Measurements from ENCODE around the gene CNDP1.

Gene CNDP1

DNA sequence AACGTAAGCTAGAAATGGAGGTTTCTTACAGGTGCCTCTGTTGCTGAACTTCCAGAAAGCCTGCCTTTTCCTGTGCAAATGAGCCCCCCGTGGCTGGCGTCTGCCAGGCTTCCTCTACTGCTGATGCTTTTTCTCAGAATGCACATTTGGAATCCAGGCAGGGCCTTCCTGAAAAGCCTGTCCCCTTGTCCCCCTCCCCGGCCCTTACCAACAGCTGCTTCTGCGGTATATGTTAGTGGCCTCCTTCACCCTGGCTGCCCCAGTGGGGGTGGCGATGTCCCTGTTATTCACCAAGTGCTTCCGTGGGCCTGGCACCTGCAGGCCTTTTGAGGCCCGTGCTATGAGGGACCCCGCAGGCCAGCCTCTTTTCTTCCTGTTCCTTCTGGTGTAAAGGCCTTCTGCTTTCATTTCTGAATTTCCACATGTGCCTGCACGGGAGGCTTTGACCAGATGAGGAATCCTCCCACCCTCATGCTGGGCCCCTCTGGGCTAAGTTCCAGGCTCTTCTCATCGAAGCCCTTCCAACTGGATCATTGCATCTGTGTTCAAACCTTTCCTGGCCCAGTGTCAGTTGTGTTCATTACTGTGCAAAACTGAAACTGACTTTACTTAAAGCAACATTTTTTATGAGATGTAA is 27.7 kb upstream of the CNDP1 start:
- DNase-seq (ENCODE audit: low read depth, low spot score), result no peak

DNA sequence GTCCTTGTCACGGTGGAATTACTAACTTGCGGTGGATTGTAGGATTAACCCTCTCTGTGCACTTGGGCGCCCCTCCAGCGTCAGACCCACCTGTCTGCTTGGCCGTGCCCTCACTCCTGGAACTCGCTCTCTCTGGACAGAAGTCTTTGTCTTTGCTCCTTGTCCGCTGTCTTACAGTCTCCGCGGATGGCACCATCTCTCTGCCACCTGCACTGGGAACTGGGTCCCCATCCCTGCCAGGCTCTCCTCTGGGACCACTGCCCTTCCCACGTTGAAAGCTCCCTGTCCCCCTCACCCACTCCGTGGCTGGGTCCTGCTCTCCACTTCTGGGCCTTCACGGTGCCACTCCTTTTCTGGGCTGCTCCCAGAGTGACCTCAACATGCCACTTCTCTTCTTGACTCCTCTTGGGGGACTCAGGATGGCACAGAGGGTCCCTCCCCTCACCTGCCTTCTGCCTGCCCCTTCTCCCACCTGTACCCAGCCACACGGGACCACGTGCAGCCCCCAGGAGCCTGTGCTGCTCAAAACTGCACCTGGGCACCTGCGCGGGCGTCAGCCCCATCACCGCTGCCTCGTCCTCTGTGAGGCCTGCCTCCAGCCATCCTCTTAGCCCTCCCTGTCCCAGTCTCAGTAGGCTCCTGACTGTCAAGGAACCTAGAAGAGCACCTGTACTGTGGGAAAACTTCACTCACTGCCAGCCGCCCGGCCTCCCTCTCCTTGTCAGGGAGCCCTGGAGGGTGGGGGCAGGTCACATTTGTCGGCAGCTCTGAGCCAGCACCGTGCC is 27.0 kb upstream of the CNDP1 start:
- no peak for DNase-seq (ENCODE audit: low read depth, low spot score)

DNA sequence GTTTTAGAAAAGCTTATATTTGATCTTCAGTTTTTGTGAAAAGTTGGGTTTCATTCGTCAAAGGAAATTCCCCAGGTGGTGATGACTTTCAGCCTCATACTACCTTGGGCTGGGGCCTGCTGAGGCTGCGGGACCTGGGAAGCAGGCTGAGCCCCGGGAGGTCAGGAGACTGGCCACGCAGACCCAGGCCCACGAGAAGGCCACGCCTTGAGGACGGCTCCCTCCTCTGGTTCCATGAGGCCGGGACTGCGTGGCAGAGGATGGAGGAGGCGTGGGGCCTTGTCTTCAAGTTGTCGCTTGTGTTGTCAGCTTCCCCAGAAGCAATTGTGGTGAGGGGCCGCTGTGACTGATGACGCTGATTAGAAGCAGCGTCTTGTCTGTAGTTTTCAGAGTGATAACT is 26.4 kb upstream of the CNDP1 start:
- no peak for DNase-seq (ENCODE audit: low read depth, low spot score)

DNA sequence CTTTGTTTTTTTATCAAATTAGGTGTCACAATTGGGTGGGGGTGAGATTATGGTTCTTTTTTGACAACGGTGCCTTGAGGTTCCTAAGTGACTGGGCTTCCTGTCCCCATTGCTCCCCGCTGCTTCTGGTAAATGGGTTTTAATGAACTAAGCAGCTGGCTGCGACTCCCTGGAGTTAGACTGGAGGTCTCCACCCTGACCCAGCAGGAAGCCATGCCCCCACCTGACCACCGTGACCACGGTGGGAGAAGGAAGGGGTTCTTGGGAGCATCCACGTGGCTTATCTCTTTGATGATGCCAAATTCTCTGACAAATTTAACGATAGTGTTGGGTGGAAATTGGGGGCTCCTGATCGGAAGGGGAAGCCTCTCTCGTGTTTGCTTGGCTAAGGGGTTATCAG is 25.9 kb upstream of the CNDP1 start:
- no peak for DNase-seq (ENCODE audit: low read depth, low spot score)

DNA sequence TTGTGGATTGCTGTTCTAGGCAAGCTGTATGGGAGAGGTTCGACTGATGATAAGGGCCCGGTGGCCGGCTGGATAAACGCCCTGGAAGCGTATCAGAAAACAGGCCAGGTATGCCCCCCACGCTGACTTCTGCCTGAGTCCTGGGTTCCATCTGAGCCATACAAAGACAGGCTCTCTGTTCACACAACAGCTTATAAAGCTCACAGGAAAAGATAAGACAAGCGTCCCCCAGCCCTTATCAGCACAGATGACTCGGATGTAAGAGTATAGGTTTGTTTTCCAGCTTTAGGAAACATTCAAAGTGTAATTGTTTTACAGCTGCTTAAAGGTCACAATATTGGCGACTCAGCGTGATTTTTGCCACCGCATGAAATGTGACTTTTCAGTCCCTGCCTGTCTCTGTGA is 25.5 kb upstream of the CNDP1 start:
- DNase-seq (ENCODE audit: low read depth, low spot score), result no peak

DNA sequence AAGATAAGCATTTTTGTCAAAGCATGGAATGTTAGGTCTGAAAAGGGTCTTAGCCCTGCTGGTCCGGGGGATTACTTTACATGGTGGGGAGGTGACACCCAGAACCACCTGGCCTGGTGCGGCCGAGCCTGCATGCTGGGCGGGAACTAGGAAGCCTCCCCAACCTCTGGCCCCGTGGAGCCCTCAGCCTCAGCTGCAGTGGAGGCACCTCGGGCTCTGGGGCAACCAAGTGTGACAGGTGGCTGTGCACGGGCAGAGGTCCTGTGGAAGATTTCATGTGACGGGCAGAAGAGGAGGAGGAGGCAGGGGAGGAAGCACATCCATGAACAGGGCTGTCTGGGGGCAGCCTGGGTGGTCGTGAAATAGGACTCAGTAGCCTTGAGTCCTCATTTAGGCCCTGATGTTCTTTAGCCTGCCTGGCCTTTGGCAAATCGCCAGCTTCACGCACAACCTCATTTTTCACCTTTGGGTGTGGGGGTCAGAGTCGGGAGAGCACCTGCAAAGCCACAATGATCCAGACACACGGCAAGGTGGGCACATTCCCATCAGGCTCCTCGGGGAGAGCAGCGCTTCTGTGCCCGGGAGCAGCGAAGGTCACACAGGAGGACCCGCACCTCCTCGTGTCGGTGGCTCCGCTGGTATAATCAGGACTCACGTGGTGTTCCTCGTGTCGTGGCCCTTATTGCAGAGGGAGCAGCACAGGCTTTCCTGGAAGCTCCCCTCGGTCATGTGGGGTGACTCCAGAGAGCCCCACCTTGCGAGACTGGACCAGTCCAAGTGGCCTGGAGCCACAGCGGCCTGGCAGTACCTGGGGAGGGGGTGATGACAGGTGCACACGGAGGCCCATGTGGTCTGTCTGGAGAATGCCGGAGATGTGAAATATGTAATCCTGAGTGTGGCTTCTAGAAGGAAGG is 24.2 kb upstream of the CNDP1 start:
- DNase-seq (ENCODE audit: low read depth, low spot score), result no peak

DNA sequence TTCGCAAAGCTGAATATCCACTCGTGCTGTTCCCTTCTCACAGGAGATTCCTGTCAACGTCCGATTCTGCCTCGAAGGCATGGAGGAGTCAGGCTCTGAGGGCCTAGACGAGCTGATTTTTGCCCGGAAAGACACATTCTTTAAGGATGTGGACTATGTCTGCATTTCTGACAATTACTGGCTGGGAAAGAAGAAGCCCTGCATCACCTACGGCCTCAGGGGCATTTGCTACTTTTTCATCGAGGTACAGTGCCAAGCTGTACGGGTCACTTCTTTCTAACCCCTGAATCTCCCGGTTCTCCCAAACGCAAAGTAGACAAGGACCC is 23.6 kb upstream of the CNDP1 start:
- DNase-seq (ENCODE audit: low read depth, low spot score), result no peak

DNA sequence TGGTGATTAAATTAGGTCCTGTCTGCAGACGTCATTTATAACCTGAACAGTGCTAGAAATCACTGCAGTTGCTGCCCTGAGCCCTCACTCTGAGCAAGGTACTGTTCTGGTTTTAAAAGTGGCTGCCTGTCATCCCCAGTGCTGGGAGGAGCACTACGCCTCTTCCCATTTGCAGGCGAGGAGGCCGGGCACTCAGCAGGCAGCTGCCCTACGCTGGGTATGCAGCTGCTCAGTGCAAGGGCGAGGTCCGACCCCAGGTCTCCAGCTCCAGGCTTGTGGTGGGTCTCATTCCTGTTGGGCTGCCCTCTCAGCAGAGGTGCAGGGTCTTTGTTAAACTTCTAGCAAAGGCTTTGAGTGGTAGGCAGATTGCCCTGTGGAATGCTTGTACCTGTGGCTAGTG is 22.5 kb upstream of the CNDP1 start:
- DNase-seq (ENCODE audit: low read depth, low spot score), result no peak

DNA sequence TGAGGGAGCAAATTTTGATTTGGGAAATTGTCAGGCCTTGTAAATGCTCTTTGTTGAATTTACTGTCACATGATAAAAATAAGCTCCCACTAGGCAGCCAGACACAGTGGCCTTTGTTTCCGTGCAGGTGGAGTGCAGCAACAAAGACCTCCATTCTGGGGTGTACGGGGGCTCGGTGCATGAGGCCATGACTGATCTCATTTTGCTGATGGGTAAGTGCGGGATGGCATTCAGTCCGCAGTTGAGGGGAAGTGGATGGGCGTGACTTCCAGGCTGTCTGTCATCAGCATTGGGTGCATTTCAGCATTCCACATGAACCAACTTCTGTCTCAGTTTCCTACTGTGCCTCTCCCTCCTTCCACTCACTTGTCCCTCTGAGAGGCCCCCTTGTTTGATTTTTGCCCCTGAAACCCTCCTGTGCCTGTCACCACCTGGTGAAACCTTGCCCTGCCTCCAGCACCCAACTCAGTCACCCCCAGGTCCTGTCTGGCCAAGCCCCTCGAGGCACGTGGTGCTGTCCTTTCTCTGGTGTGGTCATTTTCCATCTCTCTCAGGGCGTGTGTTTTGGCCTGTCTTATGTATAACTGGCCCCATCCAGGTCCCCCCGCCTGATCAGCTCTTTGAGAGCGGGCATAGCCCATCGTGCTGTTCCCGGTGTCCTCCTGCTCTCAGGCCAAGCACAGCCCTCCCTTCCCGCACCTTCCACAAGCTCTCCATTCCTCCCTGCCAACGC is 21.8 kb upstream of the CNDP1 start:
- DNase-seq (ENCODE audit: low read depth, low spot score), result no peak

DNA sequence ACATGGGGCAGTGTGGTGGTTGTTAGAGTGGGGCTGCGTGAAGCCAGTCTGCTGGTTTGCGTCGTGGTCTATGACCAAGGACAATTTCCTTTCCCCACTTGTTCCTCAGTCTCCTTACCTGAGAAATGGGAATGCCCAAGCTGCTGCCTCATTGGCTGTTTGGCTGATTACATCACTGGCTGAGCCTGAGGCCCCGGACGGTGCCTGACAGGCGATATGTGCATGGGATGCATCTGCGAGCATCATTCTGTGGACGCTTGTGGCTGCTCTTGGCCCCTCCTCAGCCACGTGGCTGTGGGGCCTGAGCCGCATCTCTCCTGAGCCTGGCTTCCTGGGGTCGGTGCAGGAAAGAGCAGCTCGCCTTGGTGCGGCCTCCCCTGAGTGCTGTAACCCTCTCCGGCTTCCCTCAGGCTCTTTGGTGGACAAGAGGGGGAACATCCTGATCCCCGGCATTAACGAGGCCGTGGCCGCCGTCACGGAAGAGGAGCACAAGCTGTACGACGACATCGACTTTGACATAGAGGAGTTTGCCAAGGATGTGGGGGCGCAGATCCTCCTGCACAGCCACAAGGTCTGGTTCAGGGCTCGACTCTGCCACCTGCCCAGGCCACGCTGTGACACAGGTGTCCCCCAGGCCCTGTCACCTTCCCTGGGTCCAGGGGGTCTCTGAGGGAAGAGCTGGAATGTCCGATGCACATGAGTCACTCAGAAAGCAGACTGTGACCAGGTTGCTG is 21.0 kb upstream of the CNDP1 start:
- DNase-seq (ENCODE audit: low read depth, low spot score), result no peak

DNA sequence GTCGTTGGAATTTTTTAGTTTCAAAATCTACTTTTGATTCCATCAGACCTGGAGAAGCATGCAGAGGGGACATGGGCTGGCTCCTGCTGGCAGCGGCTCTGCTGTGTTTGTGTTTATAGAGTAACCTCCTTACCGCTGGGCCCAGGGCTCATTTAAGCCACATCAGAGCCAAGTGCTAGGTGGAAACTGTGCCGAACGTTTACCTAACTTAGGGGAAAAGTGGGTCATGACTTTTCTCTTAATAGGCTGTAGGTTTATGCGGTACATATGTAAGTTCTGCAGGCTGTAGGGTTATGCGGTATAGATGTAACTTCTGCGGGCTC is 20.5 kb upstream of the CNDP1 start:
- no peak for DNase-seq (ENCODE audit: low read depth, low spot score)

DNA sequence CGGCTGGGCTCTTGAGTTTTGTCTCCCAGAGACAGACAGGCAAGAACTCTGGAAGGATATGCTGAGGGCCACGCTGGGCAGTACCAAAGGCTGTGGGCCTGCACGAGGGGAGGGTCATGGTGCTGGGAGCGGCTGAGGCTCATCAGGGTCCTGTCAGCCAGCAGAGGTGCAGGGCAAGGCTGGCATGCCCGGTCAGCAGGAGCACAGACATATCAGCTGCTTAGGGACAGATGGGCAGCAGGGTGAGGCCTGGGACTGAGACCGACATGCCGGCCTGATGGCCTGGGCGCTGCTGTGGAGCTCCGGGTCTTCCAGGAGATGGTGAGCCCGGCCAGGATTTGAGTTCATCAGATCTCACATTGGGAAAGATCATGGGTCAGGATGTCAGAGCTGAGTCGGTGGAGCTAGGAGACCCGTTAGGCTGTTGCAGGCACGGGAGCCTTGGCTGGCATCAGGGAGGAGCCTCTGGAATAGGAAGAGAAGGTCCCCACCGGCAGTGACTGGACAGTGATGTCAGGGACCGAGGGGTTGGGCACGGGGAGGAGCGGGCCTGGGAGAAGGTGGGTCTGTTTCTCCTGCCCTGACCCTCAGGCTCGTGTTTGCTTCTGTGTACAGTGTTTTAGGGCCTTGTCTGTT is 19.3 kb upstream of the CNDP1 start:
- DNase-seq (ENCODE audit: low read depth, low spot score), result no peak

DNA sequence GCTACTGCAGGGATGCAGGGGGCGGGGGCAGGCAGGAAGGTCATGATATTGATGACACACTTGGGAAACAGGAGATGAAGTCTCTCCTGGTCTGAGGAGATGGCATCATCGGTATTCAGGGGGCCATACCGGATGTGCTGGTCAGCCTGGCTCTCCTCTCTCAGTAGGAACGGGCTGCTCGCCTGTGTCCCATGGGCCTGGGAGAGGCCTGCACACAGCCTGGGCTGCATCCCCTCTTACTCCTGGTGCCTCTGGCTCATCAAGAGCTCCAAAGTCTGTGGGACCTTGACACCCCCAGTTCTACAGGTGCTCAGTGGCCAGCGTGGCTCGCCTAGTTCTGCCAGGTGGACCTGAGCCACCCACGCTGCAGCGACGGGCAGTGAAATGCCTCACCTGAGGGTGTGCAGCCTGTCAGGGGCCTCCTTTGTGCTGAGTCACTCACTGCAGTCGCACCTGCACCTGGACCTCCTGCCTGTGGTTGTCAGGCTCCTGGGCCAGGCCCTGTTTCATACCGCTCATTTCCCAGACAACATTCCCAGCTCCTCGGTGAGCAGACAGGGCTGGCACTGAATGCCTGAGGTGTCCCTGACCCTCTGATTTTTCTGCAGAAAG is 18.6 kb upstream of the CNDP1 start:
- no peak for DNase-seq (ENCODE audit: low read depth, low spot score)

DNA sequence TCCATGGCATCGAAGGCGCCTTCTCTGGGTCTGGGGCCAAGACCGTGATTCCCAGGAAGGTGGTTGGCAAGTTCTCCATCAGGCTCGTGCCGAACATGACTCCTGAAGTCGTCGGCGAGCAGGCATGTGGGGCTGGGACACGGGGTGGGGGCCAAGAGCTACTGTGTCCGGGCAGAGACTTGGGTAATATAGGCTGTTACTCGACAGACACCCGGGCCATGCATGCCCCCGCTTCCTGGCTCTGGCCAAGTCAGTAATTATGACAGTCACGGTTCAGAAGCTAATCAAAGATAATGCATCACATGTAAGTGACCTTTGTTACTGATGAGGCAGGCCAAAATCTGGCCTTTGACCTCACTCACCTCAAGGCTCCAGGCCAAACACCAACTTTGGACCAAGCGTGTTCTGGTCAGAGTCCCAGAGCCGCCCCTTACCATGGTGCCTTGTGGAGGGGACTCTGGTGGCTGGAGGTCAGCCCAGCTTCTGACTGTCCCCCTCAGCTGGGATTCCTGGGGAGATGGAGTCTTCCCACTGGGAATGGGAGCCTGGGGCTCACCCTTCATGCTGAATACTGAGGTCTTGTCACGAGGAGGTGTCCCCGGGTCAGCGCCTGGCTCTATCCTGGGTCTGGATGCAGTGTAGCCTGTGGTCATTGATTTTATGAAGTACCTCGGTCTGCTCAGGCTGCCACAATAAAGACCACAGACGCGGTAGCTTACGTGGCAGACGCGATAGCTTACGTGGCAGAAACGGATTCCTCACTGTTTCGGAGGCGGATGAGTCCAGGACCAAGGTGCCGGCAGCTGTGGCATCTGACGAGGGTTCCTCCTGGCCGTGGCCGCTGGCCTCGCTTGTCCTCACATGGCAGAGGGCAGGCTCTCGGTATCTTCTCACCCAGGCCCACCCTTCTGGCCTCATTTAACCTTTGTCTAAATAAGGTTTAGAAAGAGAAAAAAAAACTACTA is 17.7 kb upstream of the CNDP1 start:
- DNase-seq (ENCODE audit: low read depth, low spot score), result no peak

DNA sequence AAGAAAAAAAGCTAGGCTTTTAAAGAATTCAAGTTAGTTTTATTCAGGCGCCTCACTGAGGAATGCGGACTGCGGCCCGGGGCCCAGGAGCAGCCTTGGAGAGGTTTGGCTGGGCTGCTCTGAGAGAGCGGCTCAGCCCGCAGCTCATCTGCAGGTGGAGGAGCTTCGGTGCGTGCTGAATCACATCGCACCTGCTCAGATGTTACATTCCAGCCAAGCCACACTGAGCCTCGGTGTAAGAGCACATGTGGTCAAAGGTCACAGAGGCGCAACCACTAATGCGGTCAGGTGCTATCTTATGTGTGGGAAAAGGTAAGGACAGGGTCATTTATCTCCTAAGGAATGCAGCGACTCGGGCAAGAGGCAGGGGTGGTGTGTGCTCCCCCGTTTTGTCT is 17.1 kb upstream of the CNDP1 start:
- no peak for DNase-seq (ENCODE audit: low read depth, low spot score)

DNA sequence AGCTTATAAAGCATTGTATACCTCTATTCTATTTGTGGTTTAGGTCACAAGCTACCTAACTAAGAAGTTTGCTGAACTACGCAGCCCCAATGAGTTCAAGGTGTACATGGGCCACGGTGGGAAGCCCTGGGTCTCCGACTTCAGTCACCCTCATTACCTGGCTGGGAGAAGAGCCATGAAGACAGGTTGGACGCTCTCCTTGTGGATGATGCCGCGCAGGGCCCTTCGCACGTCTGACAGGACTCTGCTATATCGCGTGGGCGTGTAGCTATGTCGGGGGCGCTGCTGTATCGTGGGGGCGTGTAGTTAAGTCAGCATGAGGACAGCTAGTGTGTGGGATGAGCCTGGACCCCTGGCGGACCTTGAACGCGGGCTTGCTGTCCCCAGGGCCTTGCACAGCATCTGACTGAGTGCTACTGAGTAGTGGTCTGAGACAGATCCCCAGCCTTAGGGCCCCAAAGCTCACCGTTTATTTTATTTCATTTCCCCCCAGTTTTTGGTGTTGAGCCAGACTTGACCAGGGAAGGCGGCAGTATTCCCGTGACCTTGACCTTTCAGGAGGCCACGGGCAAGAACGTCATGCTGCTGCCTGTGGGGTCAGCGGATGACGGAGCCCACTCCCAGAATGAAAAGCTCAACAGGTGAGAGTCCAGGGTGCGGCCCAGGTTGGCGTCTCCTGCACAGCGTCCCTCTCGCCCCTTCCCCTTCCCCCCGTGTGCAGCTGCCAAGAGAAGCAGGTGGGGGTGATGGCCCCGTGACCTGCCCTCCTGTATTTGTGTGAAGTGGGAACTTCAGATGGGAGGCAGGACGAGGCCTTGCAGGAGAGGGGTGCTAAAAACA is 15.6 kb upstream of the CNDP1 start:
- no peak for DNase-seq (ENCODE audit: low read depth, low spot score)

DNA sequence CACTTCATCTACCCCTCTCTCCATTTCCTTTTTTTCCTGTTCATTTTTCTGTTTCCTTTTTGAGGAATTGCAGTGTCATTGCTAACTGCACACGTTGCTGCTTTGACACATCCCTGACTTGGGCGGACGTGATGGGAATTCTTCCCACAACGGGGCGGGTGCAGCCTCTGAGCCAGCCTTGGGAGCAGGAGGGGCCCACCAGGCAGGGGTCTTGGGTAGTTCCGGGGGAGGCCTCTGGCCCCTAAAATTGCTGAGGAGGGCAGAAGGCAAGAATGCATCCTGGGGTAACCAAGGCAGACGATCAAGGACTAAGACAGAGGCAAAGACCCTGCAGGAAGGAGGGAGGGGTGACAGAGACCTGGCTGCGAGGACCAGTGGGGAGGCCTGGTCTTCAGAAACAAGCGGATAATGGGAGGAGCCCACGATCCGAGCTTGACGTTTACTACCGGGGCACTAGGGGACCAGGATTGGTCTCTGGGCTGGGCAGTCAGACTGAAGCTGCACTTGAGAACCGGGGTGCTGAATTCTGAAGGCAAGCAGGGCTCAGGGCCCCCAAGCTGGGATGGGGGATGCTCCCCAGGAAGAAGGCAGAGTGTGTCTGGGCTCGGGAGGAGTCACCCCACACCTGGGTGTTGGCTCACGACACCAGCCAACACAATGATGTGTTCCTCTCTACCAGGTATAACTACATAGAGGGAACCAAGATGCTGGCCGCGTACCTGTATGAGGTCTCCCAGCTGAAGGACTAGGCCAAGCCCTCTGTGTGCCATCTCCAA is 14.8 kb upstream of the CNDP1 start:
- DNase-seq (ENCODE audit: low read depth, low spot score), result no peak

Data from smooth muscle cell of the brain vasculature (primary cell).